ENCODE measurements around the gene DEFB132.
"Not testable (repeated sequence)": the region's sequence is repeated elsewhere in the genome, so short reads cannot be mapped to it uniquely, and the experiment has no call there.

DEFB132 gene

GRCh38 chr20:219290-220115 lies 38.0 kb upstream of the DEFB132 start:
- TF ChIP-seq CTCF (conservative IDR thresholded peaks at IDR 0.05; ENCODE audit: control insufficient read depth, insufficient read depth, low read depth, low read length), result peak; percentile 39
- H3K4me3 ChIP-seq (ENCODE audit: control insufficient read depth, low read depth, low read length), result no peak overlapping the region
- DNase-seq (ENCODE audit: low read depth), result peak; percentile 20

- no peak for TF ChIP-seq CTCF (conservative IDR thresholded peaks at IDR 0.05; ENCODE audit: control insufficient read depth, insufficient read depth, low read depth, low read length)
- H3K4me3 ChIP-seq (ENCODE audit: control insufficient read depth, low read depth, low read length), result no peak overlapping the region
- no peak for DNase-seq (ENCODE audit: low read depth)
These were observed 36.2 kb upstream of the DEFB132 start for GRCh38 chr20:221258-221830.

- DNase-seq (ENCODE audit: low read depth), result not testable (repeated sequence)
These were observed 31.6 kb upstream of the DEFB132 start for GRCh38 chr20:225879-226278.

GRCh38 chr20:226958-227357 lies 30.6 kb upstream of the DEFB132 start, which contains the start of gene DEFB129:
Gene DEFB129, plus strand, starts transcription at chr20:227258. Its CDS starts 31 bp downstream, at chr20:227289.
- H3K4me3 ChIP-seq (ENCODE audit: control insufficient read depth, low read depth, low read length), result no peak within 1 kb of the TSS
- DNase-seq (ENCODE audit: low read depth), result no peak
- TF ChIP-seq CTCF (conservative IDR thresholded peaks at IDR 0.05; ENCODE audit: control insufficient read depth, insufficient read depth, low read depth, low read length), result no peak

More at GRCh38 chr20:225879-226278, 31.6 kb upstream of the DEFB132 start:
- H3K4me3 ChIP-seq (ENCODE audit: control insufficient read depth, low read depth, low read length), result not testable (repeated sequence)

- TF ChIP-seq CTCF (conservative IDR thresholded peaks at IDR 0.05; ENCODE audit: control insufficient read depth, insufficient read depth, low read depth, low read length), result no peak
- no peak for DNase-seq (ENCODE audit: low read depth)
- no peak overlapping the region for H3K4me3 ChIP-seq (ENCODE audit: control insufficient read depth, low read depth, low read length)
These were observed 30.0 kb upstream of the DEFB132 start for GRCh38 chr20:227439-228105.

- DNase-seq (ENCODE audit: low read depth), result peak; percentile 7
- H3K4me3 ChIP-seq (ENCODE audit: control insufficient read depth, low read depth, low read length), result no peak overlapping the region
- TF ChIP-seq CTCF (conservative IDR thresholded peaks at IDR 0.05; ENCODE audit: control insufficient read depth, insufficient read depth, low read depth, low read length), result no peak
These were observed 21.6 kb upstream of the DEFB132 start for GRCh38 chr20:235891-236290.

GRCh38 chr20:237489-237888 lies 20.0 kb upstream of the DEFB132 start:
- no peak overlapping the region for H3K4me3 ChIP-seq (ENCODE audit: control insufficient read depth, low read depth, low read length)
- no peak for TF ChIP-seq CTCF (conservative IDR thresholded peaks at IDR 0.05; ENCODE audit: control insufficient read depth, insufficient read depth, low read depth, low read length)
- no peak for DNase-seq (ENCODE audit: low read depth)

All from fibroblast of mammary gland (primary cell).